Measurements from ENCODE around the gene PLAC8L1.

GRCh38 chr5:146059460-146060220 is 45.7 kb downstream of the PLAC8L1 start:
- TF ChIP-seq POLR2A (IDR thresholded peaks at IDR 0.05; ENCODE audit: insufficient read depth in 1 of 2, low read depth in 2 of 2, low read length in 2 of 2) (no peak), POLR2AphosphoS5 (IDR thresholded peaks at IDR 0.05; ENCODE audit: low read depth, low read length) (no peak), NONO (IDR thresholded peaks at IDR 0.05) (no peak), NONO (CRISPR knock-in tag; conservative IDR thresholded peaks at IDR 0.05) (no peak), SOX5 (CRISPR knock-in tag; IDR thresholded peaks at IDR 0.05; ENCODE audit: borderline replicate concordance) (no peak), SMAD1 (CRISPR knock-in tag; IDR thresholded peaks at IDR 0.05; ENCODE audit: borderline replicate concordance, low read depth) (no peak), ZNF513 (CRISPR knock-in tag; conservative IDR thresholded peaks at IDR 0.05) (no peak), ZNF510 (CRISPR knock-in tag; IDR thresholded peaks at IDR 0.05; ENCODE audit: low read depth) (no peak), GABPB1 (CRISPR knock-in tag; IDR thresholded peaks at IDR 0.05) (no peak), ZNF274 (CRISPR knock-in tag; IDR thresholded peaks at IDR 0.05) (no peak), EZH2 (conservative IDR thresholded peaks at IDR 0.05; ENCODE audit: low read depth, low read length) (no peak)
- TF ChIP-seq, protein P1, sequence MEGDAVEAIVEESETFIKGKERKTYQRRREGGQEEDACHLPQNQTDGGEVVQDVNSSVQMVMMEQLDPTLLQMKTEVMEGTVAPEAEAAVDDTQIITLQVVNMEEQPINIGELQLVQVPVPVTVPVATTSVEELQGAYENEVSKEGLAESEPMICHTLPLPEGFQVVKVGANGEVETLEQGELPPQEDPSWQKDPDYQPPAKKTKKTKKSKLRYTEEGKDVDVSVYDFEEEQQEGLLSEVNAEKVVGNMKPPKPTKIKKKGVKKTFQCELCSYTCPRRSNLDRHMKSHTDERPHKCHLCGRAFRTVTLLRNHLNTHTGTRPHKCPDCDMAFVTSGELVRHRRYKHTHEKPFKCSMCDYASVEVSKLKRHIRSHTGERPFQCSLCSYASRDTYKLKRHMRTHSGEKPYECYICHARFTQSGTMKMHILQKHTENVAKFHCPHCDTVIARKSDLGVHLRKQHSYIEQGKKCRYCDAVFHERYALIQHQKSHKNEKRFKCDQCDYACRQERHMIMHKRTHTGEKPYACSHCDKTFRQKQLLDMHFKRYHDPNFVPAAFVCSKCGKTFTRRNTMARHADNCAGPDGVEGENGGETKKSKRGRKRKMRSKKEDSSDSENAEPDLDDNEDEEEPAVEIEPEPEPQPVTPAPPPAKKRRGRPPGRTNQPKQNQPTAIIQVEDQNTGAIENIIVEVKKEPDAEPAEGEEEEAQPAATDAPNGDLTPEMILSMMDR (CRISPR knock-in tag; IDR thresholded peaks at IDR 0.05) = no peak
